GM18505 (cell line): ENCODE data around the gene MAPK11.
A peak's percentile ranks its signal among the peaks of the same experiment; 100 is the strongest.
"Not testable (repeated sequence)": the region's sequence is repeated elsewhere in the genome, so short reads cannot be mapped to it uniquely, and the experiment has no call there.

ENCODE experiments used
- ATAC-seq: cut with Tn5 transposase; IDR thresholded peaks from one replicate; pipeline ENCODE4 v1.9.1; 2021; ENCODE audit not compliant: unreplicated experiment
- POLR2A ChIP-seq: IDR thresholded peaks from 4 replicates; pipeline ENCODE4 v1.6.1; 2011; ENCODE audit warnings: borderline replicate concordance; ENCODE audit not compliant: insufficient read depth, insufficient read length; ENCODE audit errors: extremely low read depth

Gene MAPK11

DNA sequence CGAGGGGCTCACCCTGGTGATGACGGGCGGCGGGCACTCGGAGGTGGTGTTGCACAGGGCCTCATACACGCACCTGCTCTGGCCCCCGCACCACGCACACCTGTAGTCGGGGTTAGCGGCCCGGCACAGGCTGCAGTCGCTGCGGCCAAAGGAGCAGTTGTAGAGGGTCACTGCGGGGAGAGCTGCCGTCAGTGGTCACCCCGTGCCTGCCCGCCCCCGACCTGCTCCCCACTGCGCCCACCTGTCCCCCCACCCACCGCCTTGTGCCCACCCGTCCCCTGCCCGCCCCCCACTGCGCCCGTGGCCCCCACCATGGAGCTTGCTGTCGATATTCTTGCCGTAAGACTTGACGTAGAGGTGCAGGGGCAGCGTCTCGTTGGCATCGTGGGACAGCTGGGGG lies 13.6 kb upstream of the MAPK11 start:
- ATAC-seq = no peak
- TF ChIP-seq POLR2A = no peak

DNA sequence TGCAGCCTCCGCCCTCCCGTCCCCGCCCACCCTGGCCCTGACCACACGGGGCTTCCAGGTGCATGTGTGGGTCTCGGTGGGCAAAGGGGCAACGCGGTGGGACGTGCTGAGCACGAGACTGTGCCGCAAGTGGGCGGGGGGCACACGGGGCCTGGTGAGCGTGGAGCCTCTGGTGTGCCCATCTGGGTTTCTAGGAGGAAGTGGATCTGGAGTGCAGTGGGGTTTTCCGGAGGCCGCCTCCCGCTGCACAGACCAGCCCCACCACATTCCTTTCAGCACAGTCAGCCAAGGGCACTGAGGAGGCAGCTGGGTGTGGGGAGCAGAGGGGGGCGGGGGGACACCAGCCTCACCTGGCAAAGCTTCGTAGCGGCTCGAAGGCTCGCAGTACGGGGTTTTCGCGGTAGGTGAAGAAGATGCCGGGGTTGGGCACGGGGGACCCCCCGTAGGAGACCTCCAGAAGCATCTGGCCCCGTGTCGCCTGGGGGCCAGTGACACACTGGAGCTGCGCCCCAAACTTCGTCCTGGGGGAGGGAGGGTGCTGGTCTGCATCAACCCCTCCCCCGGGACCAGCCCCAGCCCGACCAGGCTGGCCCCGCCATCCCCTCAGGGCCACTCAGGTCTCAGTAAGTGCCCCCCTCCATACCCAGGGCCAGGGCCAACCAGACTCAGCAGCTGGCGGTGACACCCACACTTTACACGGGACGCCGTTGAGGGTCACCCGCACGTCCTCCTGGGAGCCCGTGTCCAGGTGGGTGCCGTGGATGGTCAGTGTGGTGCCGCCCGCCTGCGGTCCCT lies 12.4 kb upstream of the MAPK11 start:
- ATAC-seq = no peak
- no peak for TF ChIP-seq POLR2A

DNA sequence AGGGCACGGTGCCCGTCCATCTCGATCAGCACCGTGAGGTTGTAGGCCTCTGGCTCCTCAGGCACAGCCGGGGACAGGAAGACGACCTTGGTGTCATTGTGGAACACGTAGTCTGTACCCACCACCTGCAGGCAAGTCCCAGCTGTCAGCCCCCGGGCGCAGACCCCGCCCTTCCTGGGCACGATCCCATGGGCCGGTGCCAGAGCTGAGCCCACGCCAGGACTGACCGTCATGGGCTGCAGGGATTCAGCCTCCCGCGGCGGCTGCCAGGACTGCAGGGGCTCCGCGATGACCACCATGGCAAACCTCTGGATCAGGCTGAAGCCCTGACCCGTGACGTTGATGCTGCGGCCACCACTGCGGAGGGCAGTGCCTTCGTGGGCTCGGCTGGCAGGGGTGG lies 11.8 kb upstream of the MAPK11 start:
- no peak for TF ChIP-seq POLR2A
- ATAC-seq = no peak

DNA sequence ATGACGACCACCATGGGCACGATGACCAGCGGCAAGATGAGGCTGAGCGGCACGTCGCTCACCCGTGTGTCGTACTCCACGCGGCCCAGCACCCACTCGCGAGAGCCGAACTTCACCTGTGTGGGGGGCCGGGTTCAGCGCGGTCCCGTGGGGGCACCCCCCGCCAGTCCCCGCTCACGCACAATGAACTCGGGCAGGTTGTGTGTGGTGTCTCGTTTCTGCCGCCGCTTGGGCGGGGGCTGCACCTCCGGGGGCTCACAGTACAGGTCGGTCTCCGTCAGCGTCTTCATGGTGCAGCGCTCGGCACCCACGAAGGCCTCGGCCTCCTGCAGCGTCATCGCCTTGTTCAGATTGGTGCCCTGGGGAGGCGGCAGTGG lies 11.2 kb upstream of the MAPK11 start:
- no peak for ATAC-seq
- no peak for TF ChIP-seq POLR2A

- ATAC-seq = no peak
- TF ChIP-seq POLR2A = no peak
Measured at GRCh38 chr22:50280708-50281383, 10.7 kb upstream of the MAPK11 start.

DNA sequence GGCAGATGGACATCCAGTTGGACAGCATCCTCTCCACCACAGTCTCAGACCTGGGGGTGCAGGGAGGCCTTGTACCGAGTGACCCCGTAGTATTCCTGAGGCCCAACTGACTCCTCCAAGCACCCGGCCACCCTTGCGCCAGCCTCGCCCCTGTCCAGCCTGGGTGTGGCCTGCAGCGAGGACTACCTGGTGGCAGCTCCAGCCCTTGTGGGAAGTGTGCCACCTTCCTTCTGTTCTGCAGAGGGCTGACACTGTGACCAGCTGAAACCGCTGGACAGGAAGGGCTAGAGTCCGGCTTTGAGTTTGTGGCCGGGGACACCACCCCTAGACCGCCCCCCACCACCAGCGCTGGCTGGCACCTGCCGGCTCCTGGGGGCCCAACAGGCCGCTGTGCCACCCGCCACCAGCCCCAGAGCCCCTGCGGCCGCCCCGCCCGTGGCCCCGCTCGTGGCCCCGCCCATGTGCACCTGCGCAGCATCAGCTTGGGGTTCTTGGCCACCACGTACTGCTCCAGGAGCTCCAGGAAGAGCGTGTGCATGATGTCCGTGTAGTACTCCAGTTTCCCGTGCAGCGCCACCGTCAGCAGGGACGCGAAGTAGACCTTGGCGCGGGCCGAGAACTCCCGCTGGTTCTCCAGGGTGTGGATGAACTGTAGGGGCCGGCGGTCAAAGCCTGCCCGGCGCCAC lies 10.0 kb upstream of the MAPK11 start:
- TF ChIP-seq POLR2A = no peak
- ATAC-seq = no peak

DNA sequence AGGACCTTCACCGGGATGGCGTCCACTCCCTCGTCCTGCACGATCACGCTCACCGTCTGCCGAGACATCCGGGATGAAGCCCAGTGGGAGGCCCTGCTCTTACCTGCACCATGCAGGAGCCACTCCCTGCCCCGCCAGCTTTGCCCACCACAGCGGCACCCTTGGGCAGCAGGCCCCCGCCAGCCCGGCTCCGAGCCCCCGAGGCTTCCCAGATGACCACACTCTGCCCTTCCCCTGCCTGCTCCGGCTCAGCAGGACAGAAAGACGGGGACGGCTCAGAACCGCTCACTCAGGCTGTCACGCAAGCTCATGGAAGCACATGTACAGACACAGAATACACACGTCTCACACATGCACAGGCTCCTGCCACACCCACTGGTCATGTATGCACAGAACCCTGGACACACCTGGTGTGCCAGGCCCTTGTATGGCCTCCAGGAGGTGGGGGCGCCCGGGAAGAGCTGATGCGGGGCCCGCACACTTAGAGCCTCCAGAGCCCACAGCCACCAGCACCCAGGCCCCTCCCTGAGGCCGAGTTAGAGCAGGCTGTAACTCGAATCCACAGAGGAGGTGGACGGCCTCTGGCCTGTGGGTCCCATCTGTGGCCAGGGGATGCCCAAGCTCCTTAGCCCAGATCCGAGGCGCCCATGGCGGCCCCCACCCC lies 8.9 kb upstream of the MAPK11 start:
- no peak for TF ChIP-seq POLR2A
- ATAC-seq = no peak

DNA sequence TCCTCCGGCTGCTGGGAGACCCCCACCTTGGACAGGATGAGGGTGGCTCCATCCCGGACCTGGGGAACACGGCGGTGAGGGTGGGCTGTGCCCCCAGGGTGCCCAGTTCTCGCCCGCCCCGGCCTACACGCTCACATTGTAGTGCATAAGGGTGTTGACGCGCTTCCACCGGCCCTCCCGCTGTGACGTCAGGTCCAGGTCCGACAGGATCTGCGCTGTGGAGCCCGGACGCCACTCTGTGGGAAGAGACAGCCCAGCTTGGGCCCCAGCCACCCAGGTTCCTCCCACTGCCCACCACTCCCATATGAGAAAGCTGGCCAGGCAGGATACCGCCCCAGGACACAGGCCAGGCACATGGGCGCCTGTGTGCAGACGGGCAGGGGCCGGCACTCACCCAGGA lies 8.3 kb upstream of the MAPK11 start:
- no peak for TF ChIP-seq POLR2A
- no peak for ATAC-seq

GRCh38 chr22:50277761-50278160 lies 7.6 kb upstream of the MAPK11 start:
- no peak for TF ChIP-seq POLR2A
- ATAC-seq = no peak

- TF ChIP-seq POLR2A = no peak
- ATAC-seq = peak; percentile 51
Measured at GRCh38 chr22:50276143-50276542, 6.0 kb upstream of the MAPK11 start.

GRCh38 chr22:50275181-50276055 lies 5.2 kb upstream of the MAPK11 start:
- no peak for TF ChIP-seq POLR2A
- no peak for ATAC-seq

- TF ChIP-seq POLR2A = no peak
Measured at GRCh38 chr22:50274771-50275170, 4.6 kb upstream of the MAPK11 start.

DNA sequence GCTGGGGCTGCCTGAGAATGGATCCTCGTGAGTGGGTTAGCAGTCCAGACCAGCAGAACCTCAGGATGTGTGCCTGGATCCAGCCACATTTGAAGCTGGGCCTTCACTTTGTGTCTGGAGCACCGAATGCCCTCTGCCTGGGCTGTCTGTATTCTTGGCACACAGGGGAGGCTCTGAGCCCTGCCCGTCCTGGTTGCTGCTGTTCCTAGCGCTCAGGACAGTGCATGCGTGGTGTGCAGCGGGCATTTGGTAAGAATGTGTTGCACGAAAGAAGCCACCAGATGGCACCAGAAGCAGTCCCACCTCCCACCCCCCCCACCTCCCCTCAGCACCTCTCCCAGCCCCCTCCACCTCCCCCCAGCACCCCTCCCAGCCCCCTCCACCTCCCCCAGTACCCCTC lies 4.1 kb upstream of the MAPK11 start:
- no peak for TF ChIP-seq POLR2A
- ATAC-seq = no peak

More at GRCh38 chr22:50274771-50275170, 4.6 kb upstream of the MAPK11 start:
- no peak for ATAC-seq

DNA sequence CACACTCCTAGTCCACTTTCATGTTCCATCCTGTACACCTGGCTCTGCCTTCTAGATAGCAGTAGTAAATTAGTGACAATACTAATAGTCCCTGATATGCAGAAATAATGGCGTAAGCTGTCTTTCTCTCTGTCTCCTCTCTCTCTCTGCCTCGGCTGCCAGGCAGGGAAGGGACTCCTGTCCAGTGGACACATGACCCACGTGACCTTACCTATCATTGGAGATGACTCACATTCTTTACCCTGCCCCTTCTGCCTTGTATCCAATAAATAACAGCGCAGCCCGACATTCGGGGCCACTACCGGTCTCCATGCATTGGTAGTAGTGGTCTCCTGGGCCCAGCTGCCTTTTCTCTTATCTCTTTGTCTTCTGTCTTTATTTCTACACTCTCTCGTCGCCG lies 3.6 kb upstream of the MAPK11 start:
- not testable (repeated sequence) for ATAC-seq

- ATAC-seq = not testable (repeated sequence)
Measured at GRCh38 chr22:50273352-50273751, 3.2 kb upstream of the MAPK11 start.
